ENCODE data around the gene TRIM26. TPM values are rescaled to one million over a fixed set of nuclear protein-coding genes. Genes with fewer than 3 reads are reported as not detected.
"Not testable (repeated sequence)": the region's sequence is repeated elsewhere in the genome, so short reads cannot be mapped to it uniquely, and the experiment has no call there.

The TRIM26 gene
- total RNA-seq, 2 experiments from 2014 or later, result 64.3 to 65.1 TPM

DNA sequence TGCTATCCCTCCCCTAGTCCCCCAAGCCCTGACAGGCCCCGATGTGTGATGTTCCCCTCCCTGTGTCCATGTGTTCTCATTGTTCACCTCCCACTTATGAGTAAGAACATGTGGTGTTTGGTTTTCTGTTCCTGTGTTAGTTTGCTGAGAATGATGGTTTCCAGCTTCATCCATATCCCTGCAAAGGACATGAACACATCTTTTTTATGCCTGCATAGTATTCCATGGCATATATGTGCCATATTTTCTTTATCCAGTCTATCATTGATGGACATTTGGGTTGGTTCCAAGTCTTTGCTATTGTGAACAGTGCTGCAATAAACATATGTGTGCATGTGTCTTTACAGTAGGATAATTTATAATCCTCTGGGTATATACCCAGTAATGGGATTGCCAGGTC lies 48.0 kb downstream of the TRIM26 start:
- DNase-seq; H3K36me3 Mint-ChIP-seq; H3K9me3 Mint-ChIP-seq; H3K27ac Mint-ChIP-seq; intact Hi-C loops (cut with micrococcal nuclease); POLR2A ChIA-PET; H3K4me3 Mint-ChIP-seq; H3K27me3 Mint-ChIP-seq: not testable (repeated sequence)
- H3K4me1 Mint-ChIP-seq (ENCODE audit: low read depth), result peaks cover 37% of the 10 kb centered on the region
- CTCF ChIA-PET, result interaction anchor here (3.9 kb wide), 1 partner anchor 63 kb away, joined by 43 read pairs; no protein-coding TSS in a partner anchor

DNA sequence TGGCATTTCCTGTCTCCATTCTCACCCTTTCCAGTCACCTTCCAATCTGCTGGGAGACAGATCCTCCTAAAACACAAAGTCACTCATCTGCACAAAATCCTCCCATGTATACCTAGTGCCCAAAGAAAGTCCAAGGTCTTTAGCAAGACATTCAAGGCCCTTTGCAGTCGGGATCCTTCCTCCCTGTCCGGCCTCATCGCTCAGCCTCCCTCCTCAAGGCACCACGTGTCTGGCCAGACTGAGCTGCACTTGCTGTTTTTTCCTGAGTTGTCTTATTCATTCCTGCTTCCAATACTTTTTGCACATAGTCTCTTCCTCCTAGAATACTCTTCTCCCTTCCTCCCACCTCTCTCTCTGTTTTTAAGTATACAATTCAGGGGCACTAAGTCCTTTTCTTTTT lies 48.5 kb downstream of the TRIM26 start:
- Mint-ChIP-seq H3K36me3 (no peaks in the 10 kb centered on the region), H3K27ac (no peak overlapping the region), H3K9me3 (no peaks in the 10 kb centered on the region), H3K27me3 (peaks cover 9% of the 10 kb centered on the region), H3K4me1 (ENCODE audit: low read depth) (peaks cover 39% of the 10 kb centered on the region), H3K4me3 (no peak overlapping the region)
- no peak for DNase-seq
- CTCF ChIA-PET, result no interaction called here
- POLR2A ChIA-PET, result no interaction called here
- intact Hi-C loops (cut with micrococcal nuclease), result loop anchor here (5.0 kb wide), 1 partner anchor 317 kb away; no protein-coding TSS in a partner anchor

DNA sequence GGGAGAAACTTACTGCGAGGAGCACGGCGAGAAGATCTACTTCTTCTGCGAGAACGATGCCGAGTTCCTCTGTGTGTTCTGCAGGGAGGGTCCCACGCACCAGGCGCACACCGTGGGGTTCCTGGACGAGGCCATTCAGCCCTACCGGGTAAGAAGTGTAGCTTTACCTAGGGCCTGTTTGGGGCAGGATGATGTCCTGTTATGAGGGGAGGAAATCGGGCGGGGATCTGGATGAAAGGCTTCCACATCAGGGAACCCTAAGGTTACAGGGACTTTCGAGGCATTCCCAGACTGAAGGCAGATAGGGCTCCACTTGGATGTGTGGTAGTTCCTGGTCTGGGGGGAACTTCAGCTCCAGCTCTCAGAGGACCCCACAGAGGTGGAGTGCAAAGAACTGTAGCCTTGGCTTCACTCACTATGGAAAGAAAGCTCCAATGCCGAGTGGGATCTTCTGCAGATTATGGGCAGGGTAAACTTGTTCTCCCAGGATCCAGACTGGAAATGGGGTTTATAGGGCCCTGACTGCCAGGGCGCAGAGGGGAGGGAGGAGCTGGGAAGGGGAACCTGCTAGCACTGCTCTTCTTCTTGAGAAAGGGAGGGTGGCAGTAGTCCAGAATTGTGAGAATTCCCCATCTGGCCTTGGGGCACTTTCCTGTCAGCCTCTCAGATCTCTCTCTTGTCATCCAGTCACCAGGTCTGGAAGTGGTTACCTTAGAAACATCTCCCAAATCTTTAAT lies 49.1 kb downstream of the TRIM26 start:
- intact Hi-C loops (cut with micrococcal nuclease), result loop anchor here (5.0 kb wide), 1 partner anchor 317 kb away; no protein-coding TSS in a partner anchor
- POLR2A ChIA-PET, result no interaction called here
- Mint-ChIP-seq H3K4me1 (ENCODE audit: low read depth) (peaks cover 43% of the 10 kb centered on the region), H3K4me3 (no peak overlapping the region), H3K27ac (no peak overlapping the region), H3K27me3 (peaks cover 10% of the 10 kb centered on the region), H3K9me3 (no peaks in the 10 kb centered on the region), H3K36me3 (no peaks in the 10 kb centered on the region)
- DNase-seq, result no peak
- CTCF ChIA-PET, result no interaction called here

DNA sequence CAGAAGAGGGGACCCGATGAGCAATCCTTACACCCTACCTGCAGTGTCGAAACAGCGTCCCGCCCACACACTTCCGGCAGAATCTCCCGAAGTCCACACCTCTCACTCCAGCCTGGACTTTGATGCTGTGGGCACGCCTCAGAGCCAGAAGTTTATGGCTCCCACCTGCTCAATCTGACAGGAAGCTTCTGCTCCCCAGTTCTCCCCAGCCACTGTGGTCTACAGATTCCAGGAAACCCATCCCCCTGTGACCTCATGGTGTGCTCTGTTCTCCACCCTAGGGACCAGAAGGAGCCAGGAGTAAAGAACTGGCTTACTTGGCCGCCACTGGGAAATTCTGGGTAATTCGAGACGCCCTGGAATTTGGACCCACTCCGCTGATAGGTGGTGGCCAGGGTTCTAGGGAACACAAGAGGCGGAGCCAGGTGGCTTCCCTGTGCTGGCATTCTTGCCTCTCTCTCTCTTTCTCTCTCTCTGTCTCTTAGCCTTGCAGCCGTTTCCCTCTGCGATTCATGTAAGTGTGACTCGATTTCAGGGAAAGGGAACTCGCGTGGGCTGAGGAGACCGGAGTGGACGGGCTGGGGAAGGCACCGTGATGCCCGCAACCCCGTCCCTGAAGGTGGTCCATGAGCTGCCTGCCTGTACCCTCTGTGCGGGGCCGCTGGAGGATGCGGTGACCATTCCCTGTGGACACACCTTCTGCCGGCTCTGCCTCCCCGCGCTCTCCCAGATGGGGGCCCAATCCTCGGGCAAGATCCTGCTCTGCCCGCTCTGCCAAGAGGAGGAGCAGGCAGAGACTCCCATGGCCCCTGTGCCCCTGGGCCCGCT lies 49.9 kb downstream of the TRIM26 start, which contains the start of gene TRIM15:
TRIM15 (plus strand) TSS at position 457 of the 828 bp plus-strand sequence; CDS start at position 596, 139 bp downstream.
- Mint-ChIP-seq H3K27me3 (peaks cover 9% of the 10 kb centered on the region), H3K36me3 (no peaks in the 10 kb centered on the region), H3K4me1 (ENCODE audit: low read depth) (peaks cover 50% of the 10 kb centered on the region), H3K9me3 (no peaks in the 10 kb centered on the region), H3K4me3 (peak within 1 kb of the TSS; percentile 5), H3K27ac (peak within 1 kb of the TSS; percentile 13)
- ChIA-PET CTCF (interaction anchor here (0.7 to 1.0 kb wide), 2 partner anchors 32 to 61 kb away, joined by 3 to 5 read pairs; no protein-coding TSS in a partner anchor), POLR2A (no interaction called here)
- DNase-seq, result peak; percentile 87
- intact Hi-C loops (cut with micrococcal nuclease), result loop anchor here (5.0 kb wide), 1 partner anchor 316 kb away; no protein-coding TSS in a partner anchor

DNA sequence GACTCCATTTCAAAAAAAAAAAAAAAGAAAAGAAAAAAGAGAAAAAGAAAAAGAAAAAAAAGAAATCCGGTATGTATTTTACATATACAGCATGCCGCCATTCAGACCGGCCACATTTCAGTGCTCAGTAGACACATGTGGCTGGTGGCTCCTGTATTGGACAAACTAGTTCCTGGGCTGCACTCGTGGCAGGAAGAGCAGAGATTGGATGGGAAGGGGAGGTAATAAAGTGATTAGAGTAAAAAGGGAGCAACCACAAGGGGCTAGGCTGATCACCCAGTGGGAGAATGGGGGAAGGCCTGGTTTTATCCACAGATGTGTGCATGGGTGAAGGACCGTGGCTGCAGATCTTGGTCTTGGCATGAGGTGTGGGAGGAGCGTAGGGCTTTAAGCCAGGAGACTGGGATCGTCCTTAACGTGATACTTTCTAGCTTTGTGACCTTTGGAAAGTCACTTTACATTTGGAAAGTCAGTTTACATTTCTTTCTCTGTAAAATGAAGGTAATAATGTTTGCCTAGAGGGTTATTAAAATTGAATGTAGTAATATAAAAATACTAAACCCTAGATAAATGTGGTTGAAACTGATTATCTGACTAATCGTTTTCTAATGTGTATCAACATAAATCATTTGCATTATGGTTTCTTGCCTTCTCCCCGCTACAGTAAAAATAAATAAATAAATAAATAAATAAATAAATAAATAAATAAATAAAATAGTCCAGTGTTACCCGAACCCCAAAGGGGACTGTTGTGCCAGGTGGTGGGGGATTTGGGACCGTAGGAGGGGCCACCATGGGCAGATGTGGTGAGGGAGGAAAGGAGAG lies 50.7 kb downstream of the TRIM26 start:
- no peaks in the 10 kb centered on the region for H3K36me3 Mint-ChIP-seq
- intact Hi-C loops (cut with micrococcal nuclease), result loop anchor here (5.0 kb wide), 1 partner anchor 315 kb away; no protein-coding TSS in a partner anchor
- peaks cover 48% of the 10 kb centered on the region for H3K4me1 Mint-ChIP-seq (ENCODE audit: low read depth)
- ChIA-PET CTCF (interaction anchor here (0.7 to 1.0 kb wide), 2 partner anchors 31 to 60 kb away, joined by 3 to 5 read pairs; no protein-coding TSS in a partner anchor), POLR2A (no interaction called here)
- no peaks in the 10 kb centered on the region for H3K9me3 Mint-ChIP-seq
- peak overlapping the region; percentile 13 for H3K27ac Mint-ChIP-seq
- H3K27me3 Mint-ChIP-seq, result peaks cover 6% of the 10 kb centered on the region
- DNase-seq, result no peak
- peak overlapping the region; percentile 5 for H3K4me3 Mint-ChIP-seq

DNA sequence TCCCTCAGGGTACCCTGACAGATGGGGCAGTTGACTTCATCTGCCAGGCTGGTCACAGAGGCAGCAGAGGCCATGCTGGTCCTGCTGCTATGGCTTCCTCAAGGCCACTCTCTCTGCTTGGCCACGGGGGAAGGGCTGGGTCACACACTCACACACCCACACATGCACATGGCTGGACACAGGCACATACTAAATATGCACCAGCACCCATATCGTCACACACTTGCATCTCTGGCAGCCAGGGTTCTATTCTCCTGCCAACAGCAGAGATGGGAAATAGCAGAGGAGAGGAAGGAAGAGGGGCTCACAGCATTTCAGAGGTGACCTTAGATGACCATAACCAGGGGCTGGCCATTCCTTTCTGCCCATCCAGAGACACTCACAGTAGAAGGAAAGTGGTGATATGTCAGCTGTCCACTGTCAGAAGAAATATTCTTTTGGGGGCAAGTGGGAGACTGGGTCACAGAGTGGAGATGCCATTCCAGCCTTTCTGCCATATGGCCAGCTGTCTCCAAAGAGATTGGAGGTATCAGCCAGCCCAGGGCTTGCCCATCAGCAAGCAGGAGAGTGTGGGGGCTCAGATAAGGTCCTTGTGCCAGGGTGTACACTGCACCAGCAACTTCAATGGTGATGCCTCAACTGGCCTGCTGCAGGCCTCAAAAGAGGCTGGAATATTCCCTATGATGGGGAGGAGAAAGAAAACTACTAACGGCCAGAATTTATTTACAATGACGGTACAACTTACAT lies 52.2 kb downstream of the TRIM26 start, which contains the start of gene TRIM10:
TRIM10 (minus strand) TSS at position 427 of the 747 bp plus-strand sequence; CDS start at position 74, 353 bp downstream.
- POLR2A ChIA-PET, result no interaction called here
- CTCF ChIA-PET, result no interaction called here
- Mint-ChIP-seq H3K36me3 (no peaks in the 10 kb centered on the region), H3K9me3 (no peaks in the 10 kb centered on the region), H3K27me3 (peaks cover 10% of the 10 kb centered on the region), H3K4me1 (ENCODE audit: low read depth) (peaks cover 39% of the 10 kb centered on the region), H3K27ac (no peak within 1 kb of the TSS), H3K4me3 (no peak within 1 kb of the TSS)
- no peak for DNase-seq
- intact Hi-C loops (cut with micrococcal nuclease), result loop anchor here (5.0 kb wide), 1 partner anchor 314 kb away; no protein-coding TSS in a partner anchor

DNA sequence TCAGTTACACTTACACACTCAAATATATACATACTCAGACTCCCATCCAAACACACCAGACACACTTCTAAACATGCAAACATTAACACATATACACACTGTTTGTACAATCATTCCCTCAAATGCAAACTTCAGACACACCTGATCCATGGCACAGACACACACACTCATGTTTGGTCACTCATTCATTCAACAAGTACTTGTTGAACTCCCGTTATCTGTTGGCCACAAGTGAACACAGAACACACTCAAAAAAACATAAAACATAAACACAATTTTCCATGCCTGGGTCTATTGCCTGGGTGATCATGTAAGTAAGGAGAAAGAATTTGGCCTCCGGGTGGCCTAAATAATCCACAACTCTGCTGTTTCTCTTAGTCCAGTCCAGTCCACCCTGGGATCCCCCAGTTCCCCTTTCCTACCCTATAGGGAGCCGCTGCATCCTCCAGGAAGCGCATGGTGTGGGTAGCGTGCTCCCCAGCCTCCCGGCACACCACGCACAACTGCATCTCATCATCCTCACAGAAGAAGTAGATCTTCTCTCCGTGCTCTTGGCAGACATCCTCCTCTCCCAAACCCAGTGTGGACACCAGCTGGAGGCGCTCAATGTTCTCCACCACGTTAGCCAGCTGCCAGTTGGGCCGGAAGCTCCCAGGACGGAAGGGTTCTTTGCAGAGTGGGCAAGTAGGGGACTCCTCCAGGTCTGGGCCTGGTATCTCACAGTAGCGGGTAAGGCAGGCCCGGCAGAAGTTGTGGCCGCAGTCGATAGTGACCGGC lies 53.0 kb downstream of the TRIM26 start:
- no peak overlapping the region for H3K4me3 Mint-ChIP-seq
- peaks cover 37% of the 10 kb centered on the region for H3K4me1 Mint-ChIP-seq (ENCODE audit: low read depth)
- ChIA-PET CTCF (interaction anchor here (3.1 kb wide), 1 partner anchor 29 kb away, joined by 14 read pairs; no protein-coding TSS in a partner anchor), POLR2A (no interaction called here)
- no peak for DNase-seq
- no peak overlapping the region for H3K27ac Mint-ChIP-seq
- H3K36me3 Mint-ChIP-seq, result no peaks in the 10 kb centered on the region
- intact Hi-C loops (cut with micrococcal nuclease), result loop anchor here (5.0 kb wide), 1 partner anchor 313 kb away; no protein-coding TSS in a partner anchor
- no peaks in the 10 kb centered on the region for H3K9me3 Mint-ChIP-seq
- peaks cover 12% of the 10 kb centered on the region for H3K27me3 Mint-ChIP-seq

DNA sequence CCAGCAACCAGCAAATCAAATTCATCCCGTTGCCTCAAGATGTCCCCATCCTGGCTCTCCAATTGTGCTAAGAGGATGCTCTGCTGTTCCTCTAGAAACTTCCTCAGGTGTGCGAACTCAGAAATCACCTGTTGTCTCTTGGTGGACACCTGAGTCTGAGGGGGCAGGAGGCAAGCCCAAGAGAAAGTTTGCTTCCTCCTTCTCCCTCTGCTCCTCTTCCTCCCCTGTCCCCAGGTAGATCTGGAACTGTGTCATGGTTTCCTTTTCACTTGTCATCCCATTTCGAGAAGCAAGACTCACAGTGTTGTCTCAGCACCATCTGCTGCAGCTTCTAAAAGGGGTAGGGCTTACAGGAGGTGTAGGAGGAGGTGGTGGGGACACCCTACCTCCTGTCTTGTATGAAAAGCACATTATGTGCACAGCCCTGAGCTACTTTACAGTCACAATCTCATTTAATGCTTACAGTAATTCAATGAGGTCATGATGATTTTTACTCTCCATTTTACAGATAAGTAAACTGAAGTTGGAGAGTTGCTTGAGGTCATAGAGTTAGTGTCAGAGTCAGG lies 54.6 kb downstream of the TRIM26 start:
- Mint-ChIP-seq H3K4me1 (ENCODE audit: low read depth) (peaks cover 31% of the 10 kb centered on the region), H3K4me3 (no peak overlapping the region), H3K27ac (peak overlapping the region; percentile 34), H3K36me3 (no peaks in the 10 kb centered on the region), H3K27me3 (peaks cover 19% of the 10 kb centered on the region), H3K9me3 (no peaks in the 10 kb centered on the region)
- CTCF ChIA-PET, result interaction anchor here (1.2 to 3.1 kb wide), 2 partner anchors 27 to 56 kb away, joined by 6 to 14 read pairs; no protein-coding TSS in a partner anchor
- DNase-seq, result peak; percentile 66
- POLR2A ChIA-PET, result no interaction called here
- intact Hi-C loops (cut with micrococcal nuclease), result loop anchor here (1.0 to 2.0 kb wide), 2 partner anchors 9 to 28 kb away; no protein-coding TSS in a partner anchor

DNA sequence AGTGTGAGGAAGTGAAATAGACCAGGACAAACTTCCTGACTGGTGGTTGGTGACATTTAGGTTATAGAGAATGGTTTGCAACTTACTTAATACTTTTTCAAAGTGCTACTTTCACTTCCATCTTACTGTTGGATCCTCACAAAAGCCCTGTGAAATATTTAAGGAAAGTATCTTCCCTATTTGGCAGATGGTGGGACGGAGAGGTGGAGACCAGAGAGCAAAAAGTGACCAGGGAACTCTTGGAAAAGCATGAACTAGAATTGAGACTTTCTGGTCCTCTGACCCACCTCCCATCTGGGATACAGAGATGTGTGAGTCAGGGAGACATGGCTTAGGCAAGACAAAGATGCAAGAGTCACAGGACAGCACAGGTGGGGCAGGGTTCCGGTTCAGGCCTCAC lies 55.2 kb downstream of the TRIM26 start:
- no peak for DNase-seq
- Mint-ChIP-seq H3K36me3 (no peaks in the 10 kb centered on the region), H3K4me1 (ENCODE audit: low read depth) (peaks cover 26% of the 10 kb centered on the region), H3K9me3 (no peaks in the 10 kb centered on the region), H3K27ac (peak overlapping the region; percentile 34), H3K4me3 (no peak overlapping the region), H3K27me3 (peaks cover 19% of the 10 kb centered on the region)
- POLR2A ChIA-PET, result no interaction called here
- intact Hi-C loops (cut with micrococcal nuclease), result loop anchor here (1.0 to 2.0 kb wide), 2 partner anchors 9 to 27 kb away; no protein-coding TSS in a partner anchor
- CTCF ChIA-PET, result interaction anchor here (1.2 to 3.1 kb wide), 2 partner anchors 27 to 55 kb away, joined by 6 to 14 read pairs; no protein-coding TSS in a partner anchor

DNA sequence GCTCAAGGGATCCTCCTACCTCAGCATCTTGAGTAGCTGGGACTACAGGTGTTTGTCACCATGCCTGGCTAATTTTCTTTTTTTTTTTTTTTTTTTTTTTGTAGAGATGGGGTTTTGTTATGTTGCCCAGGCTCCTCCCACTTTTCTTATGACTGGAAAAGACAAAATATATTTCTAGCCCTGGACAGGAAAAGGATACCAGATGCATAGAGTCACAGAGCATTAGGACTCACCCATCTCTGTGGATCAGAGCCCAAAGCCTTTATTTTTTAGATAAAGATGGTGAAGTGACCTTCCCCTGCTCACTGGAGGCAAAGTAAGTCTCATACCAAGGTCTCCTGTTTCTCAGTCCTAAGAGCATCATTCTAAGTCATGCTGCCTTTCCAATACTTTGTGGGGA lies 55.6 kb downstream of the TRIM26 start:
- intact Hi-C loops (cut with micrococcal nuclease), result no loop called here
- Mint-ChIP-seq H3K27me3 (peaks cover 19% of the 10 kb centered on the region), H3K4me1 (ENCODE audit: low read depth) (peaks cover 24% of the 10 kb centered on the region), H3K9me3 (no peaks in the 10 kb centered on the region), H3K36me3 (no peaks in the 10 kb centered on the region), H3K27ac (no peak overlapping the region), H3K4me3 (no peak overlapping the region)
- POLR2A ChIA-PET, result no interaction called here
- DNase-seq, result no peak
- CTCF ChIA-PET, result interaction anchor here (3.1 kb wide), 1 partner anchor 26 kb away, joined by 14 read pairs; no protein-coding TSS in a partner anchor
